Dorsolateral prefrontal cortex (tissue), 118 donors: ENCODE data around the gene NUP62. TPM values are rescaled to one million over a fixed set of nuclear protein-coding genes. Genes with fewer than 3 reads are reported as not detected.

Experiments used
- microRNA-seq, 43 experiments: library from miRNA; unstranded; fragments of <30 nt; microRNA quantifications; one replicate each; pipeline ENCODE4 v1.2.0, GENCODE V29; 2022
- total RNA-seq, 120 experiments: library from RNA; stranded (reverse); gene quantifications; one replicate each; pipeline versions ENCODE4 v1.2.3 to v1.2.4, GENCODE V29; 2022

Gene NUP62
- total RNA-seq, 120 experiments from 2014 or later, result 27.0 to 56.5 (median 36.4) TPM

Small RNA genes lying within 50 kb of the gene (microRNA-seq; reads per million reads assigned to microRNA genes)
- 0 to 4.0 (median 0.87) reads per million in 43 experiments for gene MIR4750

Other genes starting within 250 kb of the NUP62 start
- 1 to 10 TPM in 93 of 120 experiments, under 1 TPM in 26, not detected in 1; 0.33 to 4.1 (median 1.5) TPM for gene ADM5, start 239.9 kb downstream of the NUP62 start, total RNA-seq
- gene CPT1C, start 238.4 kb downstream of the NUP62 start, total RNA-seq, result 100 to 1,000 TPM in 78 of 120 experiments, 10 to 100 TPM in 42; 55.9 to 163 (median 105) TPM
- 1 to 10 TPM in 1 of 120 experiments, under 1 TPM in 4, not detected in 115; 0.26 to 1.1 (median 0.39) TPM for gene TSKS, start 166.2 kb downstream of the NUP62 start, total RNA-seq
- gene AP2A1, start 162.5 kb downstream of the NUP62 start, total RNA-seq, result 100 to 1,000 TPM; 116 to 220 (median 173) TPM
- 10 to 100 TPM; 24.0 to 83.9 (median 43.9) TPM for gene FUZ, start 116.2 kb downstream of the NUP62 start, total RNA-seq
- 10 to 100 TPM; 42.6 to 78.6 (median 57.7) TPM for gene MED25, start 111.2 kb downstream of the NUP62 start, total RNA-seq
- gene PTOV1, start 78.3 kb downstream of the NUP62 start, total RNA-seq, result 100 to 1,000 TPM; 186 to 437 (median 239) TPM
- 10 to 100 TPM; 26.3 to 92.5 (median 46.7) TPM for gene PNKP, start 61.9 kb downstream of the NUP62 start, total RNA-seq
- 10 to 100 TPM; 19.9 to 42.2 (median 27.8) TPM for gene AKT1S1, start 52.1 kb downstream of the NUP62 start, total RNA-seq
- 100 to 1,000 TPM in 14 of 120 experiments, 10 to 100 TPM in 106; 61.4 to 116 (median 85.9) TPM for gene TBC1D17, start 51.8 kb downstream of the NUP62 start, total RNA-seq
- 1 to 10 TPM in 52 of 120 experiments, under 1 TPM in 57, not detected in 11; 0.23 to 6.1 (median 0.96) TPM for gene IL4I1, start 32.6 kb downstream of the NUP62 start, total RNA-seq
- 10 to 100 TPM in 65 of 120 experiments, 1 to 10 TPM in 55; 5.5 to 19.9 (median 10.1) TPM for gene ATF5, start 299 bp downstream of the NUP62 start, total RNA-seq
- gene SIGLEC11, start 31.7 kb upstream of the NUP62 start, total RNA-seq, result 1 to 10 TPM in 38 of 120 experiments, under 1 TPM in 78, not detected in 4; 0.15 to 5.0 (median 0.72) TPM
- gene VRK3, start 95.9 kb upstream of the NUP62 start, total RNA-seq, result 10 to 100 TPM; 38.8 to 67.5 (median 53.3) TPM
- gene ZNF473, start 96.5 kb upstream of the NUP62 start, total RNA-seq, result 10 to 100 TPM in 60 of 120 experiments, 1 to 10 TPM in 60; 5.5 to 28.5 (median 10.0) TPM
- gene IZUMO2, start 233.8 kb upstream of the NUP62 start, total RNA-seq, result under 1 TPM in 6 of 120 experiments, not detected in 114; 0.56 to 0.85 (median 0.67) TPM